H4 (cell line): ENCODE results near the gene LYPD5. TPM values are rescaled to one million over a fixed set of nuclear protein-coding genes. Genes with fewer than 3 reads are reported as not detected.
A peak's percentile ranks its signal among the peaks of the same experiment; 100 is the strongest.
"Not testable (repeated sequence)": the region's sequence is repeated elsewhere in the genome, so short reads cannot be mapped to it uniquely, and the experiment has no call there.

Experiments used
- DNase-seq: peaks from one replicate; pipeline ENCODE4 v3.0.0-alpha.2; 2015; ENCODE audit warnings: low spot score
- total RNA-seq: library from RNA; depleted of rRNA; stranded (reverse); fragments of >200 nt; shearing (Covaris generic); gene quantifications from 2 replicates; pipeline ENCODE4 v1.2.3, GENCODE V29; 2014

LYPD5 gene
- total RNA-seq, 1 experiment from 2014 or later, result 0.66 TPM

DNA sequence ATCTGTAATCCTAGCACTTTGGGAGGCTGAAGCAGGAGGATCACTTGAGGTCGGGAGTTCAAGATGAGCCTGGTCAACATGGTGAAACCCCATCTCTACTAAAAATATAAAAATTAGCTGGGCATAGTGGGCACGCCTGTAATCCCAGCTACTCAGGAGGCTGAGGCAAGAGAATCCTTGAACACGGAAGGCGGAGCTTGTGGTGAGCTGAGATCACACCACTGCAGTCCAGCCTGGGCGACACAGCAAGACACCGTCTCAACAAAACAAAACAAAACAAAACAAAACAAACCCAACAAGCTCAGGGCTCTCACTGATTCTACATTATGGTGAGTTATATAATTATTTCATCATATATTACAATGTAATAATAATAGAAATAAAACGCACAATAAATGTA lies 4.2 kb upstream of the LYPD5 start:
- DNase-seq, result not testable (repeated sequence)

DNA sequence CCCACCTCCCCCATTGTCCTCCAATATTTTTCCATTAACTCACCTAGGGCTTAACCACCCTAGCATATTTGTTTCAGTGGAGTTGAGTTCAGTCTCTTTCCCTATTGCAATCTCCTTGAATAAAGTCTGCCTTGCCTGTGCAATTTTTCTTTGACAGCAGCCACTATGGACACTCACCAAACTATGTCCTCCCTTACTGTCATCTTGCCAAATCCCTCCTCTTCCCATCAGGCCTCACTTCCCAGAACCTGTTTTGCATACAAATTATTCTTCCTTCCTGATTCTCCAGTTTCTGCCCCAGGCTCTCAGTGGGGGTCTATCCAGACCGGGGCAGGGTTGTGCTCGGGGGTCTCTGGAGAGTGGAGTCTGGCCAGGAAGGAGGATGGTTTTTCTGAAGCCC lies 2.2 kb upstream of the LYPD5 start:
- DNase-seq, result no peak

DNA sequence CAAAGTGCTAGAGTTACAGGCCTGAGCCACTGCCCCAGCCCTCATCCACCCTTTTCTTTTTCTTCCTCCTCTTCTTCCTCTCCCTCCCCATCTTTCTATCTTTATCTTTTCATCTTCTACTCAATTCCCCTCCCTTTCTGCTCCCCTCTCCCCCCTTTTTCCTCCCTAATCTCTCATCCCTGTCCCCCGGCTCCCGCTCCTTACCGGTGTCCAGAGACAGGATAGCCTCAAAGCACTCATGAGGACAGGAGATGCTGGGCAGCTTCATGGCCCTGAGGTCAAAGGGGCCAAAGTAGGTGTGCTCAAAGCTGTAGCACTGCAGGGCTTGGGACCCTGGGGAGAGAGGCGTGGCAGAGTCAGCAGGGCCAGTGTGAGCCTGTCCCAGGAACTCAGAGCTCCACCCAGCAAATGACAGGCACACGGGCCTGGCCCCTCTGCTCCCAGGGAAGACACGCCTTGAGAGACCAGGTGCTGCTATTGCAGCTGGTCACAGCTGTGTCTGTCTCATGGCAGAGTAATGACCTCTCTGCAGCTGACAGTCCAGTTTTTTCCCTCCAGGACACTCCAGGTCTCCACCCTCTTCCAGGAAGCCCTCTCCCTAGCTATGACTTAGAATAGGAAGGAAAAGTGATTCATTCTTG lies 2.6 kb downstream of the LYPD5 start:
- DNase-seq, result no peak

DNA sequence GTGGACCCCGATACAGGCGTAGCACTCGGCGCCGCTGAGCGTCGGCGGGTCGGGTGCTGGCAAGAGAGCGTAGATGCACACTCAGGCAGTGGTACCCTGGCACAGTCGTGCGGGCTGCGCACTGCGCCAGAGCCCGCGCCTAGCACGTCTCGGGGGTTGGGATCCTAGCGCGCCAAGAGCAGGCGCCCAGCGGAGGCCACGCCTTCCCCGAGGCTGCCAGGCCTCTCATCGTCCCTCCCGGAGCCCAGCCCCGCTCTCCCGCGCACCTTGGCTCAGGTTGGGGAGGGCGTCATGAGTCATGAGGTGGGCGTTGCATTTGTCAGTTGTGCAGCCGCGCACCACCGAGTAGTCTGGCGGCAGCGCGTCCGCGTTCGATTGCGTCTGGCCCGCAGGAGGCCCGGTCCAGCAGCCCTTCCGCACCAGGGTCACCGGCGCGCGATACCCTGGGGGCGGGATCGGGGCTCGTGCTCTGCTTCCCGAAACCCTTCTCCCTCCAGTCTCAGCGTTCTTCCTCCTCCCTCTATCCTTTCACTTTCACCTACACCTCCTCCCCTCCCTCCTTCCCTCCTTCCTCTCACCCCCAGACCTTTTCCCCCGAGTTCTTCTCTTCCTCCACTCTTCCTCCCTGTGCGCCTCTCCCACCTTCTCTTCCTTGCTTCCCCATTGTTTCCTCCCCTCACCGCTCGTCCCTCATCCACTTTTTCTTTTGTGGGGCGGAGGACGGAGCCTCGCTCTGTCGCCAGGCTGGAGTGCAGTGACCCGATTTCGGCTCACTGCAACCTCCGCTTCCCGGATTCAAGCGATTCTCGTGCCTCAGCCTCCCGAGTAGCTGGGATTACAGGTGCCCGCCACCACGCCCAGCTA lies 3.5 kb downstream of the LYPD5 start:
- DNase-seq, result no peak

DNA sequence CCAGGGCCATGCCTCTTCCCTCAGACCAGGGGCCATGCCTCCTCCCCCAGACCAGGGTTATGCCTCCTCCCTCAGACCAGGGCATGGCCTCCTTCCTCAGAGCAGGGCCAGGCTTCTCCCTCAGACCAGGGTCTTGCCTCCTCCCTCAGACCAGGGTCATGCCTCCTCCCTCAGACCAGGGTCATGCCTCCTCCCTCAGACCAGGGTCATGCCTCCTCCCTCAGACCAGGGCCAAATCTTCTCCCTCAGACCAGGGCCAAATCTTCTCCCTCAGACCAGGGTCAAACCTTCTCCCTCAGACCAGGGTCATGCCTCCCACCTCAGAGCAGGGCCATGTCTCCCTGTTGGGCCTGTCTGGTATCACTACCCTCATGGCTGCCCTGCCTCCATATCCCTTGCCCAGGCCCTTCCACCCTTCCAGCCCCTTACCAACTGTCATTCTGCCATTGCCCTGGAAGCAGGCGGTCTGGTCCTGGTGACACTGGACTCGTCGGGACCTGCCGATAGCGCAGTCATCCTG lies 4.2 kb downstream of the LYPD5 start:
- no peak for DNase-seq

DNA sequence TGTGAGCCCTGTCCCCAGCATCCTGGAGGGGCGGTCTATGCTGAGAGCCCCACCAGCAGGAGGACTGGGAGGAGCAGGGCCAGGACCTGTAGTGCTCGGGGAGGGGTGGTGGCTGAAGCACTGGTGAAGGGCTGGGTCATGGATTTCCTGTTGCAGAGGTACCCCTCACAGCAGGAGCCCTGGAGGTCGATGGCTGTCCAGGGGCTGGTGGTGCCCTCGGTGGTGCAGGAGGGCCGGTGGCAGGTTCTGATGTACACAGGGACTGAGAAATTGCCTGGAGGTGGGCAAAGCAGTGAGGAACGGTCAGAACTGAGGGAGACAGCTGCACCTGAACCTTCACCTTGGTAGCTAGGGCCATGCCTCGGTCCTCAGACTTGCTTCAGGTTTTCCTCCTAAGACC lies 4.7 kb downstream of the LYPD5 start:
- DNase-seq, result no peak

DNA sequence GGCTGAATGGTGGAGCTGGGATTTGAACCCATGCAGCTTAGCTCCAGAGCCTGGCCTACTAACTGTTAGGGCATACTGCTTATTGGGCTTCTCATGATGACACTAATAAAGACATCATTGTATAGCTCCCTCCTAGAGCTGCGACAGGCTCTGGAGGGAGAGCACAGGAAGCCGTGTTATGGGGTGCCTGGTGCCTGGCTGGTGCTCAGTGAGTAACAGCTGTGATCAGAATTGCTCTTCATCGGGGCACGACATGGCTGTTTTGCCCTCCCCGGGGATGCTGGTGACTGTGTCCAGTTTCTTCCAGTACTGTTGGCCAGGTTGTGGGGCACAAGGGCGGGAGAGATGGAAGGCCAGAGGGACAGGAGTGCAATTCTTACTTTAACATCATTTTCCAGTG lies 5.1 kb downstream of the LYPD5 start:
- DNase-seq, result no peak

DNA sequence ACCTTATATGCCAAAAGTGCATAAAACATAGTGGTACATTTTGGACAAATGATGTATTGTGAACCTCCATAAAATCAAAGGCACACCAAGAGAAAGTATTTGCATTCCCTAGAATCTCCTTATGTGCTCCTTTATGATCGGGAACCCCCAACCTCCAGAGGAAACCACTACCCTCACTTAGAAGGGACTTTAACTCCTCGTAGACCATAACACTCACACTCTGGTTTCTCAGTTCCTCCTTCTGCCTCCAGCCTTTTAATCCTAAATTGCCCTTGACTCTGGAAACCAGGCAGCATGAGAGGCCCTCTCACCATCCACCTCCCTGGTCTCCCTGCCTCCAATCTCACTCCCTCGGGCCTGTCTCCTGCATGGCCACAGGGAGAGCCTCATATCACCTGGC lies 11.7 kb downstream of the LYPD5 start:
- no peak for DNase-seq

DNA sequence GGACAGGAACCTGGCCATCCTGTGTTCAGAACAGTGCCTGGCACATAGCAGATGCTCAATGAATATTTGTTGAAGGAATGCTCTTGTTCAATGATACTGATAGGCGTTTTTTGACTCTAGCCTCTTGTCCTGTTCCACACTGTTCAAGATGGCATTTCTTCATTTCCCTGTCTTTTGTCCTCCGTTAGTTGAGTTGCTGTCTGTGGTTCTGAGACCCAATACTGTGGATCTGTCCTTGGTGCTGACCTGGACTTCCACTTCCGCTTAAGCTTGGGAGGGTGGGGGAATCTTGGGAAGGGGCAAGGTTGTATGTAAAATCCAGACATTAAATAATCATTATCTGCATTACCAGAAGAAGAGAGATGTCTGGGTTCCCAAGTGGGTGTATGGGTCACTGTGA lies 13.2 kb downstream of the LYPD5 start:
- DNase-seq, result no peak

DNA sequence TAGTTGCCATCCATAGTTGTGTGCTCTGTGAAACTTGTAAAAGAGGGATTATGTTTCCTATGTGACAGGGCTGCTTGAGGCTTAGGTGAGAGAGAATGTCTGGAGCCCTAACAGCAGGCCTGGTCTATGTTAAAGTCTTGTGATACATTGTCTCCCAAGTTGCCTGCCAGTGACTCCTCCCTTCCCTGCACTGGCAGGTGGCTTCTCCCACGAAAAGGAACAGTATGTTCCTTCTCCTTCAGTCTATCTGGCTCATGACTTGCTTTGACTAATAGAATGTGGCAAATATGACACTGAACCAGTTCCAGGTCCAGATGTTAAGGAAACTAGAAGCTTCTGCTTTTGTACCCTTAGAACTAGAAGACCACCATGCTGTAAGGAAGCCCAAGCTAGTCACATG lies 15.6 kb downstream of the LYPD5 start:
- no peak for DNase-seq

DNA sequence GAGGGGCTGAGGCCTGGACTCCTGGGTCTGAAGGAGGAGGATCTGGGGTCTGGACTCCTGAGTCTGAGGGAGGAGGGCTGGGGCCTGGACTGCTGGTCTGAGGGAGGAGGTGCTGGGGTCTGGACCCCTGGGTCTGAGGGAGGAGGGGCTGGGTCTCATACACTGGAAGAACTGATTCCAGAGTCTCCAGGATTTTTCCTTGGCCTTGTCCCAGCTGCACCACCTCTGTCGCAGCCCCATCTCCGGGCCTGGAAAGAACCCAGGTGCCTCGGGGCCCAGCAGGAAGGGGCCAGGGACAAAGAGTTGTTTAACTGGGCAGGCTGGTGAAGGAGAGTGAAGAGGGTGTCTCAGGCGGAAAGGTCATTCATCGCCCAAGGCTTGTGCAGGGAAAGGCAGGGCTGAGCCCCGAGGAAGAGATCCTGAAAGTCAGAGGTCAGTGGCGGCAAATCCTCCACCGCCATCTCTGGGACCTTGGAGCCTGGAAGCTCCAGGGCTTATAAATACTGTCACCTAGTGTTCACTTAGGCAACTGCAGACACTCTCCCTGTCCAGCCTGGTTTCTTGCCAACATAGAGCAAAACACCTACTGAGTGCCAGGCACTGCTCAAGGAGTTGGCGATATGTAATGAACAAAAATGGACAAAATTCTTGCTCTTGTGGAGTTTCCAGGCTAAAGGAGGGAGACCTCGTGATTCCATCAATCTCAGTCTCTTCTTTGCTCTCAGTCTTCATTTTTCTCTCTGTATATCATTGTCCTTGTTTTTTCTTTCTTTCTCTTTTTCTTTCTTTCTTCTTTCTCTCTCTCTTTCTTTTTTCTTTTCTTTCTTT lies 17.1 kb downstream of the LYPD5 start:
- peak; percentile 73 for DNase-seq

DNA sequence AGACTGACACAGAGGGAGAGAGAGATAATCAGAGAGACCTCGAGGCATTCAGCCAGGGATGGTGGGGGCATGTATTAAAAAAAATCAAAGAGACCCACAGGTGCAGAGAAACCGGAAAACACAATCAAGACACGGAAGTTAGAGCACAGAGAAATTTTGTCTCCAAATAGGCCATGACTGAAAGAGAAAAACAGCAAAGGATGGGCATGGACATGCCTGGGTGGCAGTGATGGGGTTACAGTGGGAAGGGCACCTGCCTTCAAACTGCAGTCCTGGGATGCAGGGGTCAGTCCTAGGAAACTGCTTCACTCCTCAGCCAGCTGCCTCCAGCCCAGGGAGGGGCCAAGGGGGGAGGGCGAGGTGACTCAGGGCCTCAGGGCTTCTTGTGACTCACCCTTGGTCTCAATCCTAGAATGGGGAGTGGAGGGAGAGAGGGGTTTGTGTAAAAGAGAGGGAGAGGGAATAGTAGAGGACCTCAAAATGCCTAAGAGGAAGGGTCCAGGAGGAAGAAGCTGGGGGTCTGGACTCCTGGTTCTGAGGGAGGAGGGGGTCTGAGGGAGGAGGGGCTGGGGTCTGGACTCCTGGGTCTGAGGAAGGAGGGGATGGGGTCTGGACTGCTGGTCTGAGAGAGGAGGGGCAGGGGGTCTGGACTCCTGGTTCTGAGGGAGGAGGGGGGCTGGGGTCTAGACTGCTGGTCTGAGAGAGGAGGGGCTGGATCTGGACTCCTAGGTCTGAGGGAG lies 17.8 kb downstream of the LYPD5 start:
- peak; percentile 83 for DNase-seq

DNA sequence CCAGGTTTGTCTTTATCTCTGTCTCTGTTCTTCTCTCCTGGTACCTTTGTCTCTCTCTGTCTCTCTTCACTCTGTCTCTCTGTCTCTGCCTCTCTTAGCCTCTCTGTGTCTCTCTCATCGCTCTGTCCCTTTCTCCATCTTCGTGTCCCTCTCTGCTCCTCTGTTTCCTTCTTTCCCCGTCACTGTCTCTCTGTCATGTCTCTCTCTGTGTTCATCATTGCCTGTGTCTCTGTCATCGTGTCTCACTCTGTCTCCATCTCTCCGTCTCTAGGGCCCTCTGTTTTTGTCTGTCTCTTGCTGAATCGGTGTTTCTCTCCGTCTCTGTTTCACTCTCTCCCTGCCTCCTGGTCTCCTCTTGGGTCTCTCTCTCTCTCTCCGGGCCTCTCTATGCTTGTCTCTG lies 18.6 kb downstream of the LYPD5 start:
- no peak for DNase-seq

DNA sequence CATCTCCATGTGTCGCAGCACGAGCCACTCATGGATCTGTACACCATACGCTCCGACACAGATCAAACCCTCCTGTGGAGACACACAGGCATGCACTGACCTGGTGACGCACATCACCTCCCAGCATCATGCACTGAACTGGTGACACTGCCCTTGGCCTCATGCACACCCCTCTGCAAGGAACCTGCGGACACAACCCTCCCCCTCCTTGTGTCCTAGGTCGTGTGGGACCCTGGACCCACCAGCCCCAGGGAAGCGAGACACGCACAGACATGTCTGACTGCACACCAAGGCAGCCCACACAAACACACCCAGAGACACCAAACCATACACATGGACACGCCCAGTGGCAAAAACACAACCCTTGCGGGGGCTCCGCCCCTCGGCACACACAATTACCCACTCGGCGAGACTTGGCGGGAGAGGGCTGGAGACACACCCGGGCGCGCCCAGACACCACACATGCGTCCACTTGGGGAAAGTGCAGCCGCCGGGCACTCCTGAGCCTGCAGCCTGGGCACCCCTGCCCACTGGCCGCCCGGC lies 19.5 kb downstream of the LYPD5 start:
- no peak for DNase-seq

DNA sequence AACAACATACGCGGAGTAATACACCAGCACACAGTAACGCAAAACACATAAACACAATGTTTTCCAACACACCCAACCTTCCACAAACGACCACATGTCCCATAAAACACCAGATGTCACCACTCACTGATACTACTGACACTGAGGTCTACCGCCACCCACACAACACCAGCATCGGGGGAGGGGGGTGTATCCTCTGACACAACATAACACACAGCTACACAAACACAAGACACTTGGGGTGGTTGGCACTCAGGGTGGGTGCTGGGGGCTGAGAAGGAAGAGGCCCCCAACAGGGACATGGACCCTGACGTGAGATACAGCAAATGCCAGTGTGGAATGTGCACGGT lies 20.0 kb downstream of the LYPD5 start:
- no peak for DNase-seq

DNA sequence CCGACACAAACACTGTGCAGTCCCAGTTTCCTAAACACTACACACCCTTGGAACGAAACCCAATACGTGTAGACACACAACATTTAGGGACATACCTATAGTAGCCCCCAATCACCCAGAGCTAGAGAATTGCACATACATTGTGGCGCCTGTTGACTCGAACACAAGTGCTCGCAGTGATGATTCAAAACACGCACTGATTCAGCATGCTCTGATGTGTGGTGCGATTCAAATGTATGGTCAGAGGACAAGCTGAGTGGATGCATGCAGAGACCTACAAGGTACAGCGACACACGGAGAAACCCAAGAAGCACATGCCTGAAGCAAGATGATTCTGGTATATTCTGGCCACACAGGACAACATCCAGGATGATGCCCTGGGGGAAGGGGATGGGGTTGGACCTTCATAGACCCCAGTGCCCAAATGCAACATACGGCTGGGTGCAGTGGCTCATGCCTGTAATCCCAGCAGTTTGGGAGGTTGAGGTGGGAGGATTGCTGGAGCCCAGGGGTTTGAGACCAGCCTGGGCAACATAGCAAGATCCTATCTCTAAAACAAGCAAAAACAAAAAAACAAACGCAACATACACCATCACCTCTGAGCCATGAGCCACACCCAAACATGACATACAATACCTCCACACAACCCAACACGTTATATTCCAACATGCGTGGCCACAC lies 20.5 kb downstream of the LYPD5 start:
- no peak for DNase-seq

DNA sequence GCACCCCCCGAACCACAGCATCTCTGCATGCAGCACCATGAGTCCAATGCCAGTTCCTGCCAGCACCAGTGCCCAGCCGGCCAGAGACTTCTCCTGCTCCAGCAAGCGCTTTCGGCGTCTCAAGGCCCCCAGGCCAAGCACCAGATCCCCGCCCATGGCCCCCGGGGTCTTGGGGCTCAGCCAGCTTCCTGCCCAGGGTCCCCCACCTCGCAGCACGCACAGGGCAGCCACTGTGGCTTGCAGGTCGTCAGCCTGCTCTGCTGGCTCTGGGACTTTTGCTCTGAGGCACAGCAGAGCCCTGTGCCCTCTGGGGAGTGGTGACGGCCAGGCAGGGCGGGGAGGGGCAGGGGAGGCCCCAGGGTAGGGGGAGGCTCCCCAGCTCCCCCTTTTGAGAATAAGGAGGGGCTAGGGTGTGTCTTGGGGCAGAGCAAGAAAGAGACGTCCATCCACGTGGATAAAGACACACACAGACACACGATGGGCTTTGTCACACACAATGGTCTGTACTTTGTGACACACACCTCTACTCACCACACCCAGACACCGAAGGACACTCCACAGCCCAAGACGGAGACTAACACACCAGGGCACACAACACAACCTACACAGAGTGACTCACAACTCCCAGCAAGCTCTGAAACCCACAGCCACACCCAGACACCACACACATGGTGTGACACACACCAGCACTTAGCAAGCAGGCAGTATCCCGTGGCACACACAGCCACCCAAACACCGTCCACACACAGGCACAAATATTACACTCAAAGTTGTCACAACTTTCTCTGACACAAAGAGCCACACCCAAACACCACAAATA lies 21.3 kb downstream of the LYPD5 start, which contains the start of gene KCNN4:
KCNN4 (minus strand) TSS at position 268 of the 820 bp plus-strand sequence; CDS start at position 156, 112 bp downstream.
- DNase-seq, result peak; percentile 76

DNA sequence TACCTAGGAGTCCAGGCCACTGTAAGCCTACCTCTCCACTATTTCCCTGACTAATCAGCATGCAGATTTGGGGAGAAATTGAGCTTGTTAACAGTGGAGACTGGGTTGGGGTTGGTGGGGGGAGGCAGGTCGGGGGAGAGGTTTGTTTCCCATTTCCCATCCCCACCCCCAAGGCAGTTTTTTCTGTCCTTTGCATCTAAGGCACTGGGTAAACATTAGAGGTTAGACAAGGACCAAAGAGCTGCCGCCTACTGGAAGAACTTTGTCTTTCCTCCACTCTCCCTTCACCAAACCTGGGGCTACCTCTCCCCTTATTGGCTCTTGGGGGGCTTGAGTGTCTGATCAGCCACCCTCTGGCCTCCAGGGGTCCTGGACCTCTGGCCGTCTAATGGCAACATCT lies 22.4 kb downstream of the LYPD5 start:
- no peak for DNase-seq

DNA sequence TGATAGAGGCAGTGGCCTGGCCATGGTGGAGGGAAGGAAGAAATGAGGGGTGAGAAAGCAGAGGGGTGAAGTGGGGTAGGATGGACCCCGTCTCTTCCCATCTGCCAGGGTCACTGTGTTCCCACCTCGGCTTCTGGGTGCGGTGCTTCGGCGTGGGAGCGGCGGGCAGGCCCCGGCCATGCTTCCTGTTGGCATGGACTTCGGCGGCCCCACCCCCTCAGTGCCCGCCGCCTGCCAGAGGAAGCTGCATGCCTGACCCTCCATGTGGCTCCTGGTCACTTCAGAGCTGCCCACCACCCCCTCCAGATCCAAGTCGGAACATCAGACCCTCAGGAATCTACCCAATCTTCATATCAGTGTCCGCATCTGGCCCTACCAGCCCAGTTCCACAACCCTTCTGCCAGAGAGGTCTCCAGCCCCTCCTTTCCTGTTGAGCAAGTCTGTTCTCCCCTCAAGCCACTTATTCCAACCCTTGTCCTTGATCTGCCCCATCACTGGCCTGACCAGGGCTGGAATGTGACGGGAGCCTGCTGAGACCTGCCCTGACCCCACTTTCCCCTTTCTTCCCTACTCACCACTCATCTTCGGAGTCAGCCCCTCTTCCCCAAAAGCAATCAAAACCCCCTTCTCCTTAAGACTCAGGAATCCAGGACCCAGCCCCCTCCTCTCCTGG lies 23.0 kb downstream of the LYPD5 start:
- no peak for DNase-seq
